ENCODE measurements around the gene IGF2BP3.
A peak's percentile ranks its signal among the peaks of the same experiment; 100 is the strongest.

The IGF2BP3 gene

GRCh38 chr7:23470330-23471105 is at the start of gene IGF2BP3 (continued):
- TF ChIP-seq PRDM2 (tag by site-specific recombination; IDR thresholded peaks at IDR 0.05; ENCODE audit: borderline replicate concordance) (no peak), ZNF266 (tag by site-specific recombination; IDR thresholded peaks at IDR 0.05; ENCODE audit: low read depth) (no peak), GLIS1 (tag by site-specific recombination; IDR thresholded peaks at IDR 0.05) (no peak; the same call in 1 of the 2 replicates), ZNF350 (tag by site-specific recombination; IDR thresholded peaks at IDR 0.05) (no peak), ZBTB48 (tag by site-specific recombination; IDR thresholded peaks at IDR 0.05) (no peak), ZNF175 (tag by site-specific recombination; IDR thresholded peaks at IDR 0.05) (no peak), ZNF658 (tag by site-specific recombination; IDR thresholded peaks at IDR 0.05) (no peak), ZNF426 (tag by site-specific recombination; IDR thresholded peaks at IDR 0.05) (no peak), ZBTB1 (tag by site-specific recombination; IDR thresholded peaks at IDR 0.05) (no peak), GLI4 (tag by site-specific recombination; IDR thresholded peaks at IDR 0.05) (no peak), ZNF473 (tag by site-specific recombination; IDR thresholded peaks at IDR 0.05) (no peak), ZNF335 (tag by site-specific recombination; conservative IDR thresholded peaks at IDR 0.05) (peak; percentile 79), SP3 (tag by site-specific recombination; IDR thresholded peaks at IDR 0.05) (peak; percentile 91), ZNF354C (tag by site-specific recombination; IDR thresholded peaks at IDR 0.05; ENCODE audit: borderline replicate concordance, low read depth) (no peak), ZNF362 (tag by site-specific recombination; IDR thresholded peaks at IDR 0.05) (peak; percentile 99), ZBTB26 (tag by site-specific recombination; optimal IDR thresholded peaks at IDR 0.05) (peak; percentile 33), BCL11A (tag by site-specific recombination; IDR thresholded peaks at IDR 0.05; ENCODE audit: low read depth) (peak; percentile 98), ZNF791 (tag by site-specific recombination; IDR thresholded peaks at IDR 0.05) (no peak), BCL6B (tag by site-specific recombination; IDR thresholded peaks at IDR 0.05) (no peak), ZFHX2 (tag by site-specific recombination; conservative IDR thresholded peaks at IDR 0.05) (peak; percentile 91), ZNF580 (tag by site-specific recombination; IDR thresholded peaks at IDR 0.05) (peak; percentile 66; the same call in 1 of the 2 replicates), ZNF2 (tag by site-specific recombination; IDR thresholded peaks at IDR 0.05) (peak; percentile 81; the same call in 1 of the 2 replicates), SALL2 (tag by site-specific recombination; IDR thresholded peaks at IDR 0.05; ENCODE audit: borderline replicate concordance) (no peak), ATF2 (tag by site-specific recombination; IDR thresholded peaks at IDR 0.05; ENCODE audit: low read depth) (no peak), ELK4 (IDR thresholded peaks at IDR 0.05; ENCODE audit: borderline replicate concordance, low read depth, low read length) (no peak), ZNF23 (tag by site-specific recombination; IDR thresholded peaks at IDR 0.05; ENCODE audit: borderline replicate concordance) (no peak), MEIS1 (CRISPR knock-in tag; IDR thresholded peaks at IDR 0.05; ENCODE audit: borderline replicate concordance) (no peak)

All from HEK293 (cell line).